Measurements from ENCODE around the gene LGR4. TPM values are rescaled to one million over a fixed set of nuclear protein-coding genes. Genes with fewer than 3 reads are reported as not detected.

LGR4 gene
- total and polyA plus RNA-seq, 2 of the 13 experiments (the other 11 are each of a cell fraction or from before 2014, with no cell fraction given) = 42.1 to 68.7 TPM

DNA sequence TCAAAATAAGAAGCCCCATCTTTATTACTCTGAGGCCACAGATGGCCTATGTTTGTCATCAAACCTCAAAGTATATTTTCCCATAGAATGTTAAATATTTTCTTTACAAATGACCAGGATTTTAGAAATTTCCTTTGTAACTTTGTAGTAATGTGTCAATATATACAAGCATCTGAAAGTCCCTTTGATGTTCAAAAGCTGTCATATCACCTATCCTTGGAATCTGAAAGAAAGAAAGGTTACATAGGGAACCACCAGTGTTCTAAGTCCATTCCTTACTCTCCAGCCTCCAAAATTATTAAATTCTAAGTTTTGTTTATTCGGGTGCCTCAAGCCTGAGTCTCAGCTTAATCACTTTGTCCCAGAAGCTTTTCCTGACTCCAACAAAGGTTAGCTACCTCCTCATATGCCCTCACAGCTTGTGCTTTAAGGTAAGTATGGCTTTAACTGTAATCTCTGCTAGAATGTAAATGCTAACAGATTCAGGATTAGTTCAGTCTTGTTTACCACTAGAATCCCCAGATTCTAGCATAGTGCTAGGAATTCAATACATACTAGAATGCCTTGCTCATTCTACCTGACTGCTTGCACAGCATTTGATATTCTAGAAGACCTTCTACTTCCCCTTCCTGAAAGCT, 141.8 kb downstream of the LGR4 start (continued):
- TF ChIP-seq, protein P1, sequence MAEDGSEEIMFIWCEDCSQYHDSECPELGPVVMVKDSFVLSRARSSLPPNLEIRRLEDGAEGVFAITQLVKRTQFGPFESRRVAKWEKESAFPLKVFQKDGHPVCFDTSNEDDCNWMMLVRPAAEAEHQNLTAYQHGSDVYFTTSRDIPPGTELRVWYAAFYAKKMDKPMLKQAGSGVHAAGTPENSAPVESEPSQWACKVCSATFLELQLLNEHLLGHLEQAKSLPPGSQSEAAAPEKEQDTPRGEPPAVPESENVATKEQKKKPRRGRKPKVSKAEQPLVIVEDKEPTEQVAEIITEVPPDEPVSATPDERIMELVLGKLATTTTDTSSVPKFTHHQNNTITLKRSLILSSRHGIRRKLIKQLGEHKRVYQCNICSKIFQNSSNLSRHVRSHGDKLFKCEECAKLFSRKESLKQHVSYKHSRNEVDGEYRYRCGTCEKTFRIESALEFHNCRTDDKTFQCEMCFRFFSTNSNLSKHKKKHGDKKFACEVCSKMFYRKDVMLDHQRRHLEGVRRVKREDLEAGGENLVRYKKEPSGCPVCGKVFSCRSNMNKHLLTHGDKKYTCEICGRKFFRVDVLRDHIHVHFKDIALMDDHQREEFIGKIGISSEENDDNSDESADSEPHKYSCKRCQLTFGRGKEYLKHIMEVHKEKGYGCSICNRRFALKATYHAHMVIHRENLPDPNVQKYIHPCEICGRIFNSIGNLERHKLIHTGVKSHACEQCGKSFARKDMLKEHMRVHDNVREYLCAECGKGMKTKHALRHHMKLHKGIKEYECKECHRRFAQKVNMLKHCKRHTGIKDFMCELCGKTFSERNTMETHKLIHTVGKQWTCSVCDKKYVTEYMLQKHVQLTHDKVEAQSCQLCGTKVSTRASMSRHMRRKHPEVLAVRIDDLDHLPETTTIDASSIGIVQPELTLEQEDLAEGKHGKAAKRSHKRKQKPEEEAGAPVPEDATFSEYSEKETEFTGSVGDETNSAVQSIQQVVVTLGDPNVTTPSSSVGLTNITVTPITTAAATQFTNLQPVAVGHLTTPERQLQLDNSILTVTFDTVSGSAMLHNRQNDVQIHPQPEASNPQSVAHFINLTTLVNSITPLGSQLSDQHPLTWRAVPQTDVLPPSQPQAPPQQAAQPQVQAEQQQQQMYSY (CRISPR knock-in tag; IDR thresholded peaks at IDR 0.05) = no peak
- TF ChIP-seq ZNF615 (CRISPR knock-in tag; IDR thresholded peaks at IDR 0.05; ENCODE audit: borderline replicate concordance) = no peak
- no peak for TF ChIP-seq SSRP1 (CRISPR knock-in tag; IDR thresholded peaks at IDR 0.05)
- no peak for TF ChIP-seq ZSCAN22 (CRISPR knock-in tag; IDR thresholded peaks at IDR 0.05)
- TF ChIP-seq, protein P2, sequence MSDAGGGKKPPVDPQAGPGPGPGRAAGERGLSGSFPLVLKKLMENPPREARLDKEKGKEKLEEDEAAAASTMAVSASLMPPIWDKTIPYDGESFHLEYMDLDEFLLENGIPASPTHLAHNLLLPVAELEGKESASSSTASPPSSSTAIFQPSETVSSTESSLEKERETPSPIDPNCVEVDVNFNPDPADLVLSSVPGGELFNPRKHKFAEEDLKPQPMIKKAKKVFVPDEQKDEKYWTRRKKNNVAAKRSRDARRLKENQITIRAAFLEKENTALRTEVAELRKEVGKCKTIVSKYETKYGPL (CRISPR knock-in tag; IDR thresholded peaks at IDR 0.05) = no peak
- no peak for TF ChIP-seq ZNF619 (CRISPR knock-in tag; IDR thresholded peaks at IDR 0.05)
- TF ChIP-seq, protein P3, sequence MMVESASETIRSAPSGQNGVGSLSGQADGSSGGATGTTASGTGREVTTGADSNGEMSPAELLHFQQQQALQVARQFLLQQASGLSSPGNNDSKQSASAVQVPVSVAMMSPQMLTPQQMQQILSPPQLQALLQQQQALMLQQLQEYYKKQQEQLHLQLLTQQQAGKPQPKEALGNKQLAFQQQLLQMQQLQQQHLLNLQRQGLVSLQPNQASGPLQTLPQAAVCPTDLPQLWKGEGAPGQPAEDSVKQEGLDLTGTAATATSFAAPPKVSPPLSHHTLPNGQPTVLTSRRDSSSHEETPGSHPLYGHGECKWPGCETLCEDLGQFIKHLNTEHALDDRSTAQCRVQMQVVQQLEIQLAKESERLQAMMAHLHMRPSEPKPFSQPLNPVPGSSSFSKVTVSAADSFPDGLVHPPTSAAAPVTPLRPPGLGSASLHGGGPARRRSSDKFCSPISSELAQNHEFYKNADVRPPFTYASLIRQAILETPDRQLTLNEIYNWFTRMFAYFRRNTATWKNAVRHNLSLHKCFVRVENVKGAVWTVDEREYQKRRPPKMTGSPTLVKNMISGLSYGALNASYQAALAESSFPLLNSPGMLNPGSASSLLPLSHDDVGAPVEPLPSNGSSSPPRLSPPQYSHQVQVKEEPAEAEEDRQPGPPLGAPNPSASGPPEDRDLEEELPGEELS (CRISPR knock-in tag; IDR thresholded peaks at IDR 0.05) = peak; percentile 90
- TF ChIP-seq CENPX (CRISPR knock-in tag; IDR thresholded peaks at IDR 0.05) = no peak
- TF ChIP-seq HDAC1 (CRISPR knock-in tag; IDR thresholded peaks at IDR 0.05) = no peak
- no peak for TF ChIP-seq TP53 (CRISPR knock-in tag; conservative IDR thresholded peaks at IDR 0.05)
- TF ChIP-seq, protein P4, sequence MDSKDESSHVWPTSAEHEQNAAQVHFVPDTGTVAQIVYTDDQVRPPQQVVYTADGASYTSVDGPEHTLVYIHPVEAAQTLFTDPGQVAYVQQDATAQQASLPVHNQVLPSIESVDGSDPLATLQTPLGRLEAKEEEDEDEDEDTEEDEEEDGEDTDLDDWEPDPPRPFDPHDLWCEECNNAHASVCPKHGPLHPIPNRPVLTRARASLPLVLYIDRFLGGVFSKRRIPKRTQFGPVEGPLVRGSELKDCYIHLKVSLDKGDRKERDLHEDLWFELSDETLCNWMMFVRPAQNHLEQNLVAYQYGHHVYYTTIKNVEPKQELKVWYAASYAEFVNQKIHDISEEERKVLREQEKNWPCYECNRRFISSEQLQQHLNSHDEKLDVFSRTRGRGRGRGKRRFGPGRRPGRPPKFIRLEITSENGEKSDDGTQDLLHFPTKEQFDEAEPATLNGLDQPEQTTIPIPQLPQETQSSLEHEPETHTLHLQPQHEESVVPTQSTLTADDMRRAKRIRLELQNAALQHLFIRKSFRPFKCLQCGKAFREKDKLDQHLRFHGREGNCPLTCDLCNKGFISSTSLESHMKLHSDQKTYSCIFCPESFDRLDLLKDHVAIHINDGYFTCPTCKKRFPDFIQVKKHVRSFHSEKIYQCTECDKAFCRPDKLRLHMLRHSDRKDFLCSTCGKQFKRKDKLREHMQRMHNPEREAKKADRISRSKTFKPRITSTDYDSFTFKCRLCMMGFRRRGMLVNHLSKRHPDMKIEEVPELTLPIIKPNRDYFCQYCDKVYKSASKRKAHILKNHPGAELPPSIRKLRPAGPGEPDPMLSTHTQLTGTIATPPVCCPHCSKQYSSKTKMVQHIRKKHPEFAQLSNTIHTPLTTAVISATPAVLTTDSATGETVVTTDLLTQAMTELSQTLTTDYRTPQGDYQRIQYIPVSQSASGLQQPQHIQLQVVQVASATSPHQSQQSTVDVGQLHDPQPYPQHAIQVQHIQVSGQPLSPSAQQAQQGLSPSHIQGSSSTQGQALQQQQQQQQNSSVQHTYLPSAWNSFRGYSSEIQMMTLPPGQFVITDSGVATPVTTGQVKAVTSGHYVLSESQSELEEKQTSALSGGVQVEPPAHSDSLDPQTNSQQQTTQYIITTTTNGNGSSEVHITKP (CRISPR knock-in tag; IDR thresholded peaks at IDR 0.05; ENCODE audit: low read depth) = no peak
- TF ChIP-seq, protein P5, sequence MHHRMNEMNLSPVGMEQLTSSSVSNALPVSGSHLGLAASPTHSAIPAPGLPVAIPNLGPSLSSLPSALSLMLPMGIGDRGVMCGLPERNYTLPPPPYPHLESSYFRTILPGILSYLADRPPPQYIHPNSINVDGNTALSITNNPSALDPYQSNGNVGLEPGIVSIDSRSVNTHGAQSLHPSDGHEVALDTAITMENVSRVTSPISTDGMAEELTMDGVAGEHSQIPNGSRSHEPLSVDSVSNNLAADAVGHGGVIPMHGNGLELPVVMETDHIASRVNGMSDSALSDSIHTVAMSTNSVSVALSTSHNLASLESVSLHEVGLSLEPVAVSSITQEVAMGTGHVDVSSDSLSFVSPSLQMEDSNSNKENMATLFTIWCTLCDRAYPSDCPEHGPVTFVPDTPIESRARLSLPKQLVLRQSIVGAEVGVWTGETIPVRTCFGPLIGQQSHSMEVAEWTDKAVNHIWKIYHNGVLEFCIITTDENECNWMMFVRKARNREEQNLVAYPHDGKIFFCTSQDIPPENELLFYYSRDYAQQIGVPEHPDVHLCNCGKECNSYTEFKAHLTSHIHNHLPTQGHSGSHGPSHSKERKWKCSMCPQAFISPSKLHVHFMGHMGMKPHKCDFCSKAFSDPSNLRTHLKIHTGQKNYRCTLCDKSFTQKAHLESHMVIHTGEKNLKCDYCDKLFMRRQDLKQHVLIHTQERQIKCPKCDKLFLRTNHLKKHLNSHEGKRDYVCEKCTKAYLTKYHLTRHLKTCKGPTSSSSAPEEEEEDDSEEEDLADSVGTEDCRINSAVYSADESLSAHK (CRISPR knock-in tag; IDR thresholded peaks at IDR 0.05; ENCODE audit: borderline replicate concordance) = no peak
- no peak for TF ChIP-seq SETDB1 (CRISPR knock-in tag; IDR thresholded peaks at IDR 0.05; ENCODE audit: borderline replicate concordance)

All from HepG2 (cell line).